H1 (cell line): ENCODE data around the gene IL13RA1.
"Not testable (repeated sequence)": the region's sequence is repeated elsewhere in the genome, so short reads cannot be mapped to it uniquely, and the experiment has no call there.

Experiments
- CEBPB ChIP-seq: IDR thresholded peaks from 2 replicates; pipeline ENCODE4 v1.6.1; 2012; ENCODE audit warnings: low read depth, low read length
- JUN ChIP-seq: IDR thresholded peaks from 2 replicates; pipeline ENCODE4 v1.6.1; 2011; ENCODE audit warnings: low read depth, mild to moderate bottlenecking, improper control_type of control experiment, low read length
- POLR2A ChIP-seq, 2 experiments: IDR thresholded peaks; 1 replicate in 1 of 2; 2 replicates in 1 of 2; pipeline ENCODE4 v1.6.1; 2011; ENCODE audit warnings: low read depth in 2 of 2, low read length in 2 of 2, mild to moderate bottlenecking in 2 of 2; ENCODE audit errors: control extremely low read depth in 1 of 2

GRCh38 chrX:118716833-118717232, 10.6 kb upstream of the IL13RA1 start:
- TF ChIP-seq JUN; CEBPB; POLR2A (IDR thresholded peaks at IDR 0.05; ENCODE audit: control extremely low read depth in 1 of 2, low read depth in 2 of 2, low read length in 2 of 2): not testable (repeated sequence)
